Esophagus squamous epithelium (tissue), 5 donors: ENCODE measurements around the gene TMEM44. TPM values are rescaled to one million over a fixed set of nuclear protein-coding genes. Genes with fewer than 3 reads are reported as not detected.

ENCODE experiments used
- DNase-seq: peaks from one replicate; lab custom pipeline; 2025; lab: John Stamatoyannopoulos, UW
- H3K27ac ChIP-seq, 4 donors: fragments of 200-600 bp; sonication (generic); one replicate each; pipeline ENCODE4 v1.5.1; 2016 to 2019; ENCODE audit warnings: mild to moderate bottlenecking in 1 of 4
- H3K27me3 ChIP-seq, 4 donors: fragments of 200-600 bp; sonication (generic); 1 replicate in 3 of 4; 2 replicates in 1 of 4; pipeline versions ENCODE4 v1.5.1 to v1.6.0; 2017 to 2021; ENCODE audit warnings: antibody characterized with exemption in 1 of 4
- H3K36me3 ChIP-seq, 3 donors: fragments of 200-600 bp; sonication (generic); one replicate each; pipeline ENCODE4 v1.5.1; 2016 to 2019
- H3K4me1 ChIP-seq, 3 donors: fragments of 200-600 bp; sonication (generic); one replicate each; pipeline ENCODE4 v1.5.1; 2017 to 2019
- H3K4me3 ChIP-seq, 4 donors: fragments of 200-600 bp; sonication (generic); 1 replicate in 3 of 4; 2 replicates in 1 of 4; pipeline ENCODE4 v1.5.1; 2016 to 2019; ENCODE audit warnings: mild to moderate bottlenecking in 2 of 4, moderate library complexity in 1 of 4
- H3K9me3 ChIP-seq, 3 donors: fragments of 200-600 bp; sonication (generic); one replicate each; pipeline ENCODE4 v1.5.1; 2016 to 2019
- CTCF ChIP-seq, 6 experiments: fragments of 450-650 bp in 4 of 6; fragments of 200-600 bp in 2 of 6; sonication (generic) in 2 of 6; IDR thresholded peaks; one replicate each; pipeline ENCODE4 v1.5.1; 2016 to 2019; ENCODE audit warnings: antibody characterized with exemption in 6 of 6, mild to moderate bottlenecking in 4 of 6, moderate library complexity in 4 of 6
- POLR2A ChIP-seq, 4 donors: fragments of 450-650 bp; IDR thresholded peaks; one replicate each; pipeline ENCODE4 v1.6.1; 2017; ENCODE audit warnings: antibody characterized with exemption in 4 of 4, mild to moderate bottlenecking in 4 of 4, moderate library complexity in 3 of 4
- WGBS, 2 donors: methylation state at CpG; one replicate each; pipeline ENCODE4 v1.1.5; 2018; 5-methylcytosine and 5-hydroxymethylcytosine counted together
- intact Hi-C: fragments of 100-400 bp; cut with DNase I; formaldehyde crosslinking; loops from one replicate; pipeline ENCODE4 v1.15.0; 2022
- total RNA-seq, 4 donors: library from RNA; depleted of rRNA; stranded (reverse); fragments of >200 nt; gene quantifications; one replicate each; pipeline ENCODE4 v1.1.0, GENCODE V29; 2016
- donor health status: DM: yes; HTN: yes; CAD: no.

Gene TMEM44
- total RNA-seq, 4 donors from 2014 or later: 4.7 to 11.9 (median 7.6) TPM

- Histone ChIP-seq H3K27me3 (no peaks in the 10 kb centered on the region), H3K9me3 (no peaks in the 10 kb centered on the region), H3K27ac (no peak overlapping the region), H3K4me1 (no peaks in the 10 kb centered on the region), H3K4me3 (no peak overlapping the region), H3K36me3 (peaks cover 8 to 99% (median 36%) of the 10 kb centered on the region in 3 donors)
- no peak for DNase-seq
- intact Hi-C loops: no loop called here
- 80 to 81% methylated on average over 3 of the region's 3 CpGs for WGBS, 2 donors
- TF ChIP-seq POLR2A (IDR thresholded peaks at IDR 0.05) (no peak), CTCF (IDR thresholded peaks at IDR 0.05) (no peak)
Measured at GRCh38 chr3:194647747-194648146, 14.5 kb upstream of the TMEM44 start.

GRCh38 chr3:194642769-194643168 lies 9.6 kb upstream of the TMEM44 start:
- TF ChIP-seq CTCF (IDR thresholded peaks at IDR 0.05) (no peak), POLR2A (IDR thresholded peaks at IDR 0.05) (no peak)
- Histone ChIP-seq H3K4me3 (no peak overlapping the region), H3K36me3 (peaks cover 7 to 86% (median 29%) of the 10 kb centered on the region in 3 donors), H3K9me3 (no peaks in the 10 kb centered on the region), H3K27me3 (no peaks in the 10 kb centered on the region), H3K27ac (no peak overlapping the region), H3K4me1 (peaks cover 0 to 4% (median 0%) of the 10 kb centered on the region in 3 donors)
- WGBS, 2 donors: 85 to 90% methylated on average over 2 of the region's 2 CpGs
- no peak for DNase-seq
- intact Hi-C loops: no loop called here

DNA sequence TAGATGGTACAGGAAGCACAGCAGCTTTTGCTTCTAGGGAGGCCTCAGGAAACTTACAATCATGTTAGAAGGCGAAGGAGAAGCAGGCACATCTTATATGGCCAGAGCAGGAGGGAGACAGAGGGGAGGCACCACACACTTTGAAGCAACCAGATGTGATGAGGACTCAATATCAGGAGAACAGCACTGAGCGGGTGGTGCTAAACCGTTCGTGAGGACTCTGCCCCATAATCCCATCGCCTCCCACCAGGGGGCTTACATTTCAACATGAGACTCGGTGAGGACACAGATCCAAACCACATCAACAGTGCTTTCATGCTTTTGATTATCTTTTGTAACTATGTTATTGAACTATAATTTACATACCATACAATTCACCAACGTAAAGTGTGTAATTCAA lies 7.6 kb upstream of the TMEM44 start:
- Histone ChIP-seq H3K27ac (peak overlapping the region in 3 of 4 donors; percentile 45 to 60 (median 59)), H3K9me3 (no peaks in the 10 kb centered on the region), H3K36me3 (peaks cover 7 to 67% (median 22%) of the 10 kb centered on the region in 3 donors), H3K4me3 (no peak overlapping the region), H3K4me1 (peaks cover 0 to 11% (median 0%) of the 10 kb centered on the region in 3 donors), H3K27me3 (no peaks in the 10 kb centered on the region)
- DNase-seq: no peak
- WGBS, 2 donors: 74 to 80% methylated on average over 6 to 7 of the region's 7 CpGs
- intact Hi-C loops: no loop called here
- no peak for TF ChIP-seq POLR2A (IDR thresholded peaks at IDR 0.05)

DNA sequence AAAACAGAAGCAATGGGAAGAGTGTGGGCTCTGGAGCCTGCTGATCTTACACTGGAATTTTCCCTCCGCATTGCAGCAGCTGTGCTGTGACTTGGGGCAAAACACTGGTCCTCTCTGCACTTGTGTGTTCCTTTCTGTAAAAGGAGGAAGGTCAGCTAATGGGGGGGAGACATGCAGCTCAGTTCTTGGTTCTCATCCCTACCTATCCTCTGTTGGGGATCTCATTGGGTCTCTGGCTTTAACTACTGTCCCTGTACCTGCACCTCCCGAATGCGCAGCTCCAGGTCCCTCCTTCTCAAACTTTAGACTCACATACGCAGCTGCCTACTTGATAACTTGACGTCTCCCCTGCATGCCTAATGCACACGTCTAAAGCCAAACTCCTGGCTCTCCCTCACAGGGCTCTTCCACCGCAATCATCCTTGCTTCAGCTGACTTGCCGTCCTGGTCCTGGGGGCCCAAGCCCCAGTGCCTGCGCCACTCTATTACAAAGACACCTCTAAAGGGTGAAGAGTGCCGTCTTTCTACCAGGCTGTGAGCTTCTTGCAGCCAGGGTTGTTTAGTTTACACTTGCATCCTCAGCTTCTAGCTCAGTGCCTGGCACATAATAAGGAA lies 5.9 kb upstream of the TMEM44 start:
- peak overlapping the region in 1 of 4 donors; percentile 60 for H3K27ac ChIP-seq
- H3K36me3 ChIP-seq: peaks cover 7 to 50% (median 17%) of the 10 kb centered on the region in 3 donors
- H3K4me3 ChIP-seq: no peak overlapping the region
- H3K27me3 ChIP-seq: no peaks in the 10 kb centered on the region
- intact Hi-C loops: no loop called here
- H3K9me3 ChIP-seq: no peaks in the 10 kb centered on the region
- no peak for TF ChIP-seq POLR2A (IDR thresholded peaks at IDR 0.05)
- no peak for TF ChIP-seq CTCF (IDR thresholded peaks at IDR 0.05)
- no peak for DNase-seq
- H3K4me1 ChIP-seq: peaks cover 0 to 11% (median 0%) of the 10 kb centered on the region in 3 donors
- 93 to 95% methylated on average over 10 of the region's 10 CpGs for WGBS, 2 donors

- Histone ChIP-seq H3K27me3 (no peaks in the 10 kb centered on the region), H3K4me1 (peaks cover 0 to 18% (median 3%) of the 10 kb centered on the region in 3 donors), H3K36me3 (peaks cover 7 to 38% (median 17%) of the 10 kb centered on the region in 3 donors), H3K27ac (no peak overlapping the region), H3K4me3 (no peak overlapping the region), H3K9me3 (no peaks in the 10 kb centered on the region)
- TF ChIP-seq POLR2A (IDR thresholded peaks at IDR 0.05) (no peak), CTCF (IDR thresholded peaks at IDR 0.05) (no peak)
- intact Hi-C loops: no loop called here
- WGBS, 2 donors: 80 to 88% methylated on average over 16 to 19 of the region's 22 CpGs
- no peak for DNase-seq
Measured at GRCh38 chr3:194637541-194638400, 4.6 kb upstream of the TMEM44 start.
